Vagina (tissue), 2 donors: ENCODE results near the gene GSG1L2.

Experiments used
- POLR2A ChIP-seq, 2 donors: fragments of 450-650 bp; IDR thresholded peaks; one replicate each; pipeline ENCODE4 v1.6.1; 2017; ENCODE audit warnings: antibody characterized with exemption in 2 of 2, mild to moderate bottlenecking in 2 of 2, moderate library complexity in 2 of 2
- POLR2AphosphoS5 ChIP-seq, 2 donors: sonication (generic); formaldehyde crosslinking; IDR thresholded peaks; one replicate each; pipeline ENCODE4 v1.9.0; 2017; ENCODE audit warnings: antibody characterized with exemption in 2 of 2, mild to moderate bottlenecking in 2 of 2, low read depth in 1 of 2; ENCODE audit not compliant: insufficient read depth in 1 of 2
- TF ChIP-seq, protein P1 (sequence below), 3 experiments: fragments of 450-650 bp in 2 of 3; fragments of 200-600 bp in 1 of 3; sonication (generic) in 1 of 3; IDR thresholded peaks; one replicate each; pipeline ENCODE4 v1.5.1; 2017 to 2019; ENCODE audit warnings: antibody characterized with exemption in 3 of 3, mild to moderate bottlenecking in 2 of 3, moderate library complexity in 2 of 3

DNA sequence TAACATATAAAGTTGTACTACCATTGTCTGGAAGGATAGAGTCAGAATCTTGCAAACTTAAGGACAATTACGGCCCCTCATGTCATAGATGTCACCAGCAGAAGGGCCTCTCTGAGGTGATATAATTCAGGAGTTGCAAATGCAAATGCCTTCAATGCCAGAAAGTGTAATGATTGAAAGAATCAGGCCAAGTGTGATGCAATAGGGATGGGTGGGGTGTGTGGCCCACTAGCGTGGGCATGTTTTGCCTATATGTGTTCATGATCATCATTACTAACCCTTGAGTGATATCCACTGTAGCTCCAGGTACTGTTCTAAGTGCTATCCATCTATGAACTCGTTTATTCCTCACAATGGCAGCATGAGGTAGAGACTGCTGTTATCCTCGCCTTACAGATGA is 31.6 kb downstream of the GSG1L2 start:
- TF ChIP-seq, protein P1, sequence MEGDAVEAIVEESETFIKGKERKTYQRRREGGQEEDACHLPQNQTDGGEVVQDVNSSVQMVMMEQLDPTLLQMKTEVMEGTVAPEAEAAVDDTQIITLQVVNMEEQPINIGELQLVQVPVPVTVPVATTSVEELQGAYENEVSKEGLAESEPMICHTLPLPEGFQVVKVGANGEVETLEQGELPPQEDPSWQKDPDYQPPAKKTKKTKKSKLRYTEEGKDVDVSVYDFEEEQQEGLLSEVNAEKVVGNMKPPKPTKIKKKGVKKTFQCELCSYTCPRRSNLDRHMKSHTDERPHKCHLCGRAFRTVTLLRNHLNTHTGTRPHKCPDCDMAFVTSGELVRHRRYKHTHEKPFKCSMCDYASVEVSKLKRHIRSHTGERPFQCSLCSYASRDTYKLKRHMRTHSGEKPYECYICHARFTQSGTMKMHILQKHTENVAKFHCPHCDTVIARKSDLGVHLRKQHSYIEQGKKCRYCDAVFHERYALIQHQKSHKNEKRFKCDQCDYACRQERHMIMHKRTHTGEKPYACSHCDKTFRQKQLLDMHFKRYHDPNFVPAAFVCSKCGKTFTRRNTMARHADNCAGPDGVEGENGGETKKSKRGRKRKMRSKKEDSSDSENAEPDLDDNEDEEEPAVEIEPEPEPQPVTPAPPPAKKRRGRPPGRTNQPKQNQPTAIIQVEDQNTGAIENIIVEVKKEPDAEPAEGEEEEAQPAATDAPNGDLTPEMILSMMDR (IDR thresholded peaks at IDR 0.05), result no peak
- TF ChIP-seq POLR2AphosphoS5 (IDR thresholded peaks at IDR 0.05; ENCODE audit: insufficient read depth in 1 of 2, low read depth in 1 of 2) (no peak), POLR2A (IDR thresholded peaks at IDR 0.05) (no peak)
